Adrenal gland (tissue), 5 donors: ENCODE results near the gene FMNL2.

Experiments
- POLR2A ChIP-seq, 2 donors: fragments of 450-650 bp; IDR thresholded peaks; one replicate each; pipeline ENCODE4 v1.6.1; 2017; ENCODE audit warnings: antibody characterized with exemption in 2 of 2, mild to moderate bottlenecking in 2 of 2, moderate library complexity in 1 of 2
- TF ChIP-seq, protein P1 (sequence below), 6 experiments: fragments of 450-650 bp in 4 of 6; fragments of 200-600 bp in 2 of 6; sonication (generic) in 1 of 6; IDR thresholded peaks; 1 replicate in 5 of 6; 2 replicates in 1 of 6; pipeline versions ENCODE4 v1.5.1 to v1.8.0; 2016 to 2021; ENCODE audit warnings: antibody characterized with exemption in 6 of 6, mild to moderate bottlenecking in 2 of 6, moderate library complexity in 1 of 6
- donor health status: DM: no; HTN: no; CAD: no.

DNA sequence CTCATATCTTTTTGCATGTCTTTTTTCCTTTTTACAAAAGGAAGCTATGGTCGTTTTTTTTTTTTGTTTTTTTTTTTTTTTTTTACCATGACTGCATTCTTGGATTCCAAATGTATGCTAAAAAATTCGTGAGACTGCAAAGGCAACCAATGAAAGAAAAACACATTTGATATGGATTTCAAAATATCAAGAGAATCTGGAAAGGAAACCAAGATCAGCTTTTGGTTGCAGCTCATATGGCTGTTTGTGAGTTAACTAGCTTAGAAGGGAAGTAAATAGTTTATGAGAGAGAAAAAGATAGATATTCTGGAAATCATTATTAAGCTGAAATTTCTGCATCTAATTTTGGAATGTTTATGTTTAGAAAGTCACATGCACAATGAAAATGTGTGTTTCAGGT lies 272.0 kb downstream of the FMNL2 start:
- TF ChIP-seq, protein P1, sequence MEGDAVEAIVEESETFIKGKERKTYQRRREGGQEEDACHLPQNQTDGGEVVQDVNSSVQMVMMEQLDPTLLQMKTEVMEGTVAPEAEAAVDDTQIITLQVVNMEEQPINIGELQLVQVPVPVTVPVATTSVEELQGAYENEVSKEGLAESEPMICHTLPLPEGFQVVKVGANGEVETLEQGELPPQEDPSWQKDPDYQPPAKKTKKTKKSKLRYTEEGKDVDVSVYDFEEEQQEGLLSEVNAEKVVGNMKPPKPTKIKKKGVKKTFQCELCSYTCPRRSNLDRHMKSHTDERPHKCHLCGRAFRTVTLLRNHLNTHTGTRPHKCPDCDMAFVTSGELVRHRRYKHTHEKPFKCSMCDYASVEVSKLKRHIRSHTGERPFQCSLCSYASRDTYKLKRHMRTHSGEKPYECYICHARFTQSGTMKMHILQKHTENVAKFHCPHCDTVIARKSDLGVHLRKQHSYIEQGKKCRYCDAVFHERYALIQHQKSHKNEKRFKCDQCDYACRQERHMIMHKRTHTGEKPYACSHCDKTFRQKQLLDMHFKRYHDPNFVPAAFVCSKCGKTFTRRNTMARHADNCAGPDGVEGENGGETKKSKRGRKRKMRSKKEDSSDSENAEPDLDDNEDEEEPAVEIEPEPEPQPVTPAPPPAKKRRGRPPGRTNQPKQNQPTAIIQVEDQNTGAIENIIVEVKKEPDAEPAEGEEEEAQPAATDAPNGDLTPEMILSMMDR (IDR thresholded peaks at IDR 0.05), result no peak
- TF ChIP-seq POLR2A (IDR thresholded peaks at IDR 0.05), result no peak
